ENCODE data around the gene YY1.
"Not testable (repeated sequence)": the region's sequence is repeated elsewhere in the genome, so short reads cannot be mapped to it uniquely, and the experiment has no call there.

Gene YY1

GRCh38 chr14:100213956-100214769, 24.8 kb upstream of the YY1 start:
- peak in 12 of 14 donors; percentile 24 to 76 (median 58) for DNase-seq

GRCh38 chr14:100214770-100215083, 24.2 kb upstream of the YY1 start:
- DNase-seq = peak in 1 of 14 donors; percentile 42

- no peak for DNase-seq
Measured at GRCh38 chr14:100215330-100215885, 23.5 kb upstream of the YY1 start.

- DNase-seq = peak in 2 of 14 donors; percentile 22 to 42
Measured at GRCh38 chr14:100219126-100219785, 19.7 kb upstream of the YY1 start.

GRCh38 chr14:100221533-100222223, 17.3 kb upstream of the YY1 start:
- peak in 2 of 14 donors; percentile 10 to 11 for DNase-seq

- DNase-seq = no peak
Measured at GRCh38 chr14:100222224-100223093, 16.5 kb upstream of the YY1 start.

- no peak for DNase-seq
Measured at GRCh38 chr14:100223332-100224201, 15.4 kb upstream of the YY1 start.

GRCh38 chr14:100224229-100224866, 14.6 kb upstream of the YY1 start:
- no peak for DNase-seq

- no peak for DNase-seq
Measured at GRCh38 chr14:100225169-100225568, 13.8 kb upstream of the YY1 start.

- no peak for DNase-seq
Measured at GRCh38 chr14:100230361-100230760, 8.6 kb upstream of the YY1 start.

GRCh38 chr14:100234511-100234910, 4.4 kb upstream of the YY1 start:
- DNase-seq = no peak

- DNase-seq = not testable (repeated sequence)
Measured at GRCh38 chr14:100236271-100236818, 2.6 kb upstream of the YY1 start.

- no peak for DNase-seq
Measured at GRCh38 chr14:100236881-100237280, 2.1 kb upstream of the YY1 start.

GRCh38 chr14:100237735-100238418, 1.1 kb upstream of the YY1 start:
- peak in 7 of 14 donors; percentile 21 to 63 (median 59) for DNase-seq

GRCh38 chr14:100239211-100239839, 381 bp downstream of the YY1 start:
- no peak for DNase-seq

- DNase-seq = peak; percentile 67 to 91 (median 79)
Measured at GRCh38 chr14:100239840-100240667, 1.1 kb downstream of the YY1 start.

- no peak for DNase-seq
Measured at GRCh38 chr14:100240668-100241032, 1.7 kb downstream of the YY1 start.

- DNase-seq = no peak
Measured at GRCh38 chr14:100241279-100241678, 2.3 kb downstream of the YY1 start.

Data from C1 segment of cervical spinal cord (tissue), 14 donors.